ENCODE measurements around the gene RAB10. TPM values are rescaled to one million over a fixed set of nuclear protein-coding genes. Genes with fewer than 3 reads are reported as not detected.
"Not testable (repeated sequence)": the region's sequence is repeated elsewhere in the genome, so short reads cannot be mapped to it uniquely, and the experiment has no call there.

Gene RAB10
- total RNA-seq, 6 donors from 2014 or later = 81.7 to 139 (median 106) TPM

DNA sequence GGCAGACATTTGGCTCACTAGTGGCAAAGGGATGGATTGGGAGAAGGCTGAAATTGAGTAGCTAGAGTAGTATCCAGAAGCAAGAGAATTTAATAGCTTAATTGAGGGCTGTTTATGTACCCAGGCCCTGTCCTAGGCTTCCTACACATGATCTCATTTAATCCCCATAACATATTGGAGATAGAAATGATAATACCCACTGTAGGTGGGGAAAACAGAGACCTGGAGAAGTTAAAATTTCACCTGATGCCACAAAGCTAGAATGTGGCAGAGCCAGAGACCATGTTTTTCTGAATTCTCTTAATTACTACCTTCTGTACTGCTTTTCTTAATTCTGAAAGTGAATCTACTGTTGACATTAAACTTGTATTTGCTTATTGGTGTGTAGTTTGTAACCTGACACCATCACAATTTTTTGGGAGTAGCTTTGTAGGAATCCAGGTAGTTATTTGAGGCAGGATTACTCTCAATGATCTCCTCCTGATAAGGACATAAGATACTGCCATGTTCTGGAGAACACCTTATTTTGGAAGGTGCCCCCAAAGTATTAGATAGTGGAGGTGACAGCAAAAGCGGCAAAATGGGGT lies 42.2 kb downstream of the RAB10 start:
- Histone ChIP-seq H3K9me3 (no peaks in the 10 kb centered on the region), H3K36me3 (no peaks in the 10 kb centered on the region), H3K27ac (no peak overlapping the region), H3K27me3 (no peaks in the 10 kb centered on the region), H3K4me1 (peaks cover 10 to 23% (median 10%) of the 10 kb centered on the region in 4 donors), H3K4me3 (no peak overlapping the region)
- 96 to 100% methylated on average over 1 of the region's 1 CpG for WGBS, 2 donors
- no peak for ATAC-seq (ENCODE audit: low FRiP score in 2 of 2)
- no peak for DNase-seq
- no peak for TF ChIP-seq CTCF (IDR thresholded peaks at IDR 0.05)
- no peak for TF ChIP-seq EP300 (IDR thresholded peaks at IDR 0.05)
- no peak for TF ChIP-seq POLR2AphosphoS5 (IDR thresholded peaks at IDR 0.05)
- TF ChIP-seq POLR2A (IDR thresholded peaks at IDR 0.05) = no peak

DNA sequence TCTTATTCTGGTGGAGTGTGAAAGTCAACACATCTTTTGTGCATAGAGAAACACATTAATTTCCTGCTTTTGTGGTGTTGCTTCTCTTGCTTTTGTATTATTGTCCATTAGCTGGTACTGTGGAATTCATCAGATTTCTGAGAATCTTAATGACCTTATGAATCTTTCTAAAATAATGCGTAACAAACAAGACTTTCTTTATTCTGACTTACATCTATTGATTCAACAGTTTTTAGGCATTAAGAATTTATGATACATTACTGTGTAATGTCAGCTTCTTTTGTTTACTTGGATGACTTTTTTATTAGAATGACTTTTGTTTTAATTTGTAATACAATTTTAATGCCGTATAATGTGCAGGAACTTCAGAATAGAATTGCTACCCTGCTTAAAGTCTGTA lies 43.4 kb downstream of the RAB10 start:
- peaks cover 10 to 23% (median 10%) of the 10 kb centered on the region in 4 donors for H3K4me1 ChIP-seq
- 92 to 97% methylated on average over 2 of the region's 2 CpGs for WGBS, 2 donors
- H3K27ac ChIP-seq = no peak overlapping the region
- DNase-seq (no peak), ATAC-seq (ENCODE audit: low FRiP score in 2 of 2) (no peak)
- H3K36me3 ChIP-seq = no peaks in the 10 kb centered on the region
- TF ChIP-seq POLR2A (IDR thresholded peaks at IDR 0.05) (no peak), POLR2AphosphoS5 (IDR thresholded peaks at IDR 0.05) (no peak), EP300 (IDR thresholded peaks at IDR 0.05) (no peak), CTCF (IDR thresholded peaks at IDR 0.05) (no peak)
- H3K9me3 ChIP-seq = no peaks in the 10 kb centered on the region
- no peaks in the 10 kb centered on the region for H3K27me3 ChIP-seq
- no peak overlapping the region for H3K4me3 ChIP-seq

DNA sequence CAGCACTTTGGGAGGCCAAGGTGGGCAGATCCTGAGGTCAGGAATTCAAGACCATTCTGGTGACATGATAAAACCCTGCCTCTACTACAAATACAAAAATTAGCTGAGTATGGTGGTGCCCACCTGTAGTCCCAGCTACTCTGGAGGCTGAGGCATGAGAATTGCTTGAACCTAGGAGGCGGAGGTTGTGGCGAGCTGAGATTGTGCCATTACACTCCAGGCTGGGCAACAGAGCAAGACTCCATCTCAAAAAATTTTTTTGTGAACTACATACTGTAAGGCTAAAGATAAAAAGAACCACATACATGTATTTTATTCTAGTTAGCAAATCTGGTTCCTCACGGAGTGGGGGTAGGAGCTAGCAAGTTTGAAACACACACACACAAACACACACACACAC lies 45.1 kb downstream of the RAB10 start:
- peaks cover 0 to 16% (median 7%) of the 10 kb centered on the region in 4 donors for H3K4me1 ChIP-seq
- 93 to 97% methylated on average over 3 of the region's 3 CpGs for WGBS, 2 donors
- ATAC-seq (ENCODE audit: low FRiP score in 2 of 2) (no peak), DNase-seq (no peak)
- H3K27me3 ChIP-seq = no peaks in the 10 kb centered on the region
- TF ChIP-seq POLR2A (IDR thresholded peaks at IDR 0.05) (no peak), EP300 (IDR thresholded peaks at IDR 0.05) (no peak), POLR2AphosphoS5 (IDR thresholded peaks at IDR 0.05) (no peak), CTCF (IDR thresholded peaks at IDR 0.05) (no peak)
- no peaks in the 10 kb centered on the region for H3K36me3 ChIP-seq
- no peak overlapping the region for H3K4me3 ChIP-seq
- no peak overlapping the region for H3K27ac ChIP-seq
- no peaks in the 10 kb centered on the region for H3K9me3 ChIP-seq

- DNase-seq = no peak
- peaks cover 4 to 9% (median 6%) of the 10 kb centered on the region in 4 donors for H3K4me1 ChIP-seq
- H3K27me3 ChIP-seq = no peaks in the 10 kb centered on the region
- no peaks in the 10 kb centered on the region for H3K9me3 ChIP-seq
- no peak overlapping the region for H3K27ac ChIP-seq
- no peak for ATAC-seq (ENCODE audit: low FRiP score in 2 of 2)
- H3K36me3 ChIP-seq = no peaks in the 10 kb centered on the region
- 93 to 100% methylated on average over 1 of the region's 1 CpG for WGBS, 2 donors
- H3K4me3 ChIP-seq = no peak overlapping the region
- TF ChIP-seq CTCF (IDR thresholded peaks at IDR 0.05) (no peak), POLR2A (IDR thresholded peaks at IDR 0.05) (no peak)
Measured at GRCh38 chr2:26080356-26080755, 46.5 kb downstream of the RAB10 start.

- 97 to 100% methylated on average over 3 of the region's 3 CpGs for WGBS, 2 donors
- not testable (repeated sequence) for H3K9me3 ChIP-seq; ATAC-seq (ENCODE audit: low FRiP score in 2 of 2); H3K27me3 ChIP-seq; H3K4me1 ChIP-seq; H3K4me3 ChIP-seq; DNase-seq; H3K36me3 ChIP-seq
- H3K27ac ChIP-seq = peak overlapping the region in 1 of 4 donors; percentile 44
Measured at GRCh38 chr2:26080925-26081324, 47.0 kb downstream of the RAB10 start.

Measured in upper lobe of left lung (tissue), 6 donors.